Stimulated activated CD8-positive, alpha-beta memory T cell treated with anti-CD3 and anti-CD28 coated beads, Interleukin-4, amount 100 ng/mL, for 24 hours (primary cell): ENCODE results near the gene CCDC15.

Experiments used
- DNase-seq: peaks from one replicate; pipeline ENCODE4 v3.0.0-alpha.2; 2020; ENCODE audit warnings: low read depth

Gene CCDC15

GRCh38 chr11:124953753-124954589 is at the start of gene CCDC15:
TSS of gene CCDC15 (plus strand) at chr11:124954202. CDS start at chr11:124954733, 531 bp downstream.
- DNase-seq, result peak; percentile 97

GRCh38 chr11:124915541-124916369 is 38.2 kb upstream of the CCDC15 start:
- DNase-seq, result no peak

- DNase-seq, result no peak
Measured at GRCh38 chr11:124916370-124916710, 37.7 kb upstream of the CCDC15 start.

- DNase-seq, result no peak
Measured at GRCh38 chr11:124917115-124917637, 36.8 kb upstream of the CCDC15 start.

GRCh38 chr11:124918950-124919349 is 35.1 kb upstream of the CCDC15 start, which contains the start of gene HEPN1:
TSS of gene HEPN1 (plus strand) at chr11:124919250.
- no peak for DNase-seq

GRCh38 chr11:124919898-124920297 is 34.1 kb upstream of the CCDC15 start:
- no peak for DNase-seq

GRCh38 chr11:124920356-124920755 is 33.6 kb upstream of the CCDC15 start:
- DNase-seq, result no peak

GRCh38 chr11:124920870-124921609 is 33.0 kb upstream of the CCDC15 start:
- peak; percentile 73 for DNase-seq

- DNase-seq, result no peak
Measured at GRCh38 chr11:124922831-124923230, 31.2 kb upstream of the CCDC15 start.

GRCh38 chr11:124923296-124923695 is 30.7 kb upstream of the CCDC15 start:
- no peak for DNase-seq

GRCh38 chr11:124928942-124929665 is 24.9 kb upstream of the CCDC15 start:
- no peak for DNase-seq

GRCh38 chr11:124930799-124931198 is 23.2 kb upstream of the CCDC15 start:
- no peak for DNase-seq

GRCh38 chr11:124934862-124935547 is 19.0 kb upstream of the CCDC15 start:
- DNase-seq, result no peak

GRCh38 chr11:124935548-124936514 is 18.2 kb upstream of the CCDC15 start, which contains the start of gene HEPACAM:
TSS of gene HEPACAM (minus strand) at chr11:124936047. CDS start at chr11:124936006, 41 bp downstream.
- DNase-seq, result no peak

GRCh38 chr11:124937336-124937935 is 16.6 kb upstream of the CCDC15 start:
- no peak for DNase-seq

- DNase-seq, result no peak
Measured at GRCh38 chr11:124938206-124938765, 15.7 kb upstream of the CCDC15 start.

- no peak for DNase-seq
Measured at GRCh38 chr11:124938970-124939369, 15.0 kb upstream of the CCDC15 start.

GRCh38 chr11:124941703-124942102 is 12.3 kb upstream of the CCDC15 start:
- DNase-seq, result no peak
